GM19025 (cell line): ENCODE results near the gene DCLRE1B.

Source experiments
- ATAC-seq: cut with Tn5 transposase; IDR thresholded peaks from one replicate; pipeline ENCODE4 v1.9.1; 2021; ENCODE audit warnings: mild to moderate bottlenecking, low read depth, moderate library complexity; ENCODE audit not compliant: unreplicated experiment

Gene DCLRE1B

GRCh38 chr1:113904674-113905434, at the start of gene DCLRE1B, which contains the start of gene AP4B1:
DCLRE1B (plus strand) TSS chr1:113905326; CDS start chr1:113905587, 261 bp downstream.
AP4B1 (minus strand) TSS chr1:113904799; CDS start chr1:113904717, 82 bp downstream.
- peak; percentile 90 for ATAC-seq

- no peak for ATAC-seq
Observed at GRCh38 chr1:113855630-113856400, 49.3 kb upstream of the DCLRE1B start.

GRCh38 chr1:113856401-113856790, 48.7 kb upstream of the DCLRE1B start:
- no peak for ATAC-seq

- no peak for ATAC-seq
Observed at GRCh38 chr1:113857776-113858175, 47.4 kb upstream of the DCLRE1B start.

- ATAC-seq, result peak; percentile 30
Observed at GRCh38 chr1:113858418-113858817, 46.7 kb upstream of the DCLRE1B start.

GRCh38 chr1:113858982-113859381, 46.1 kb upstream of the DCLRE1B start:
- no peak for ATAC-seq

GRCh38 chr1:113859478-113860175, 45.5 kb upstream of the DCLRE1B start:
- ATAC-seq, result peak; percentile 85

- no peak for ATAC-seq
Observed at GRCh38 chr1:113860891-113861290, 44.2 kb upstream of the DCLRE1B start.

GRCh38 chr1:113861641-113862040, 43.5 kb upstream of the DCLRE1B start:
- ATAC-seq, result no peak

GRCh38 chr1:113868387-113869083, 36.6 kb upstream of the DCLRE1B start:
- ATAC-seq, result no peak

- ATAC-seq, result no peak
Observed at GRCh38 chr1:113870778-113871177, 34.3 kb upstream of the DCLRE1B start.

- ATAC-seq, result peak; percentile 89
Observed at GRCh38 chr1:113871597-113872113, 33.5 kb upstream of the DCLRE1B start, which contains the start of gene PTPN22. PTPN22 (minus strand) TSS chr1:113871712.

- no peak for ATAC-seq
Observed at GRCh38 chr1:113872219-113872935, 32.7 kb upstream of the DCLRE1B start.

GRCh38 chr1:113874012-113874879, 30.9 kb upstream of the DCLRE1B start:
- ATAC-seq, result no peak

GRCh38 chr1:113875714-113876113, 29.4 kb upstream of the DCLRE1B start:
- ATAC-seq, result peak; percentile 34

- ATAC-seq, result no peak
Observed at GRCh38 chr1:113876176-113876575, 28.9 kb upstream of the DCLRE1B start.

GRCh38 chr1:113879739-113880038, 25.4 kb upstream of the DCLRE1B start:
- no peak for ATAC-seq

- no peak for ATAC-seq
Observed at GRCh38 chr1:113881661-113882060, 23.5 kb upstream of the DCLRE1B start.
